Adrenal gland (tissue), 12 donors: ENCODE data around the gene C1orf50. TPM values are rescaled to one million over a fixed set of nuclear protein-coding genes. Genes with fewer than 3 reads are reported as not detected.
"Not testable (repeated sequence)": the region's sequence is repeated elsewhere in the genome, so short reads cannot be mapped to it uniquely, and the experiment has no call there.

ENCODE experiments used
- DNase-seq, 7 donors: peaks; one replicate each; pipeline ENCODE4 v3.0.0-alpha.2; 2019 to 2020
- H3K27ac ChIP-seq, 5 donors: fragments of 200-600 bp; sonication (generic) in 4 of 5; 1 replicate in 3 of 5; 2 replicates in 2 of 5; pipeline versions ENCODE4 v1.5.1 to v1.8.0; 2016 to 2020; ENCODE audit warnings: mild to moderate bottlenecking in 1 of 5
- H3K27me3 ChIP-seq: fragments of 200-600 bp; 2 replicates; pipeline ENCODE4 v1.8.0; 2021
- H3K36me3 ChIP-seq, 2 donors: fragments of 200-600 bp; replicated peaks in 1 of 2; 1 replicate in 1 of 2; 2 replicates in 1 of 2; pipeline versions ENCODE4 v1.5.1 to v1.8.0; 2018 to 2022
- H3K4me1 ChIP-seq, 2 donors: fragments of 200-600 bp; replicated peaks in 1 of 2; 1 replicate in 1 of 2; 2 replicates in 1 of 2; pipeline versions ENCODE4 v1.5.1 to v1.8.0; 2018 to 2021
- H3K4me3 ChIP-seq, 4 donors: fragments of 200-600 bp; sonication (generic) in 3 of 4; one replicate each; pipeline ENCODE4 v1.5.1; 2016 to 2018
- H3K9me3 ChIP-seq, 3 donors: fragments of 200-600 bp; sonication (generic) in 1 of 3; replicated peaks in 1 of 3; 1 replicate in 2 of 3; 2 replicates in 1 of 3; pipeline versions ENCODE4 v1.5.1 to v1.8.0; 2016 to 2021
- POLR2A ChIP-seq, 2 donors: fragments of 450-650 bp; IDR thresholded peaks; one replicate each; pipeline ENCODE4 v1.6.1; 2017; ENCODE audit warnings: antibody characterized with exemption in 2 of 2, mild to moderate bottlenecking in 2 of 2, moderate library complexity in 1 of 2
- WGBS, 4 donors: extraction: QIAGEN DNeasy Blood & Tissue Kit in 2 of 4; methylation state at CpG; one replicate each; pipeline versions ENCODE4 v1.1.5 to v1.1.7; 2013 to 2017; 5-methylcytosine and 5-hydroxymethylcytosine counted together
- intact Hi-C, 2 donors: fragments of 100-400 bp; cut with DNase I; formaldehyde crosslinking; loops; one replicate each; pipeline versions ENCODE4 v1.14.1 to v1.15.0; 2022 to 2023
- polyA plus RNA-seq, 3 donors: library from polyadenylated mRNA; stranded (reverse); fragments of 200-250 nt in 2 of 3; fragments of 350-450 nt in 1 of 3; fragmentation: Illumina TruSeq in 1 of 3; extraction: RNeasy Lipid Tissue Mini Kit (QIAGEN cat#74804) in 1 of 3; gene quantifications; one replicate each; pipeline ENCODE4 v1.2.3, GENCODE V29; 2013 to 2014
- total RNA-seq, 9 donors: library from RNA; depleted of rRNA in 4 of 9; stranded (reverse); fragments of >200 nt in 4 of 9; fragments of 120-200 nt in 1 of 9; fragmentation: NEBNext Ultra II Directional in 1 of 9; extraction: Animal tissue kit (Norgen Biotek cat#: 25700) in 1 of 9; gene quantifications; one replicate each; pipeline versions ENCODE4 v1.1.0 to v1.2.4, GENCODE V29; 2013 to 2023
- TF ChIP-seq, protein P1 (sequence below), 6 experiments: fragments of 450-650 bp in 4 of 6; fragments of 200-600 bp in 2 of 6; sonication (generic) in 1 of 6; IDR thresholded peaks; 1 replicate in 5 of 6; 2 replicates in 1 of 6; pipeline versions ENCODE4 v1.5.1 to v1.8.0; 2016 to 2021; ENCODE audit warnings: antibody characterized with exemption in 6 of 6, mild to moderate bottlenecking in 2 of 6, moderate library complexity in 1 of 6
- donor health status: healthy with polysubstance abuse.
- donor health status: Bipolar disorder and iron deficiency.
- donor health status: DM: yes; HTN: yes; CAD: no.
- donor health status: DM: no; HTN: no; CAD: no.
- donor health status: DM: no; HTN: no; CAD: no.
- donor health status: DM: yes; HTN: yes; CAD: no.

Gene C1orf50
- total and polyA plus RNA-seq, 12 donors: 2.2 to 13.5 (median 7.4) TPM

DNA sequence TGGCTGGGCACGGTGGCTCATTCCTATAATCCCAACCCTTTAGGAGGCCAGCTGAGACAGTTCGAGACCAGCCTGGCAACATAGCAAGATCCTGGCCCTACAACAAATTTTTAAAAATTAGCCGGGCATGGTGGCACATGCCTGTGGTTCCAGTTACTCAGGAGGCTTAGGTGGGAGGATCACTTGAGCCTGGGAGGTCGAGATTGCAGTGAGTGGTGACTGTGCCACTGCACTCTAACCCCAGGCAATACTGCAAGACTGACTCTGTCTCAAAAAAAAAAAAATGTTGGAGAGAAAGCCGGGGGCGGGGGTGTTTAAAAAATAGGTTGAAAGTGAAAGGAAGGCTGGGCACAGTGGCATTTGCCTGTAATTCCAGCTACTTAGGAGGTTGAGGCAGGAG lies 43.5 kb upstream of the C1orf50 start:
- no peak for TF ChIP-seq POLR2A (IDR thresholded peaks at IDR 0.05)
- TF ChIP-seq, protein P1, sequence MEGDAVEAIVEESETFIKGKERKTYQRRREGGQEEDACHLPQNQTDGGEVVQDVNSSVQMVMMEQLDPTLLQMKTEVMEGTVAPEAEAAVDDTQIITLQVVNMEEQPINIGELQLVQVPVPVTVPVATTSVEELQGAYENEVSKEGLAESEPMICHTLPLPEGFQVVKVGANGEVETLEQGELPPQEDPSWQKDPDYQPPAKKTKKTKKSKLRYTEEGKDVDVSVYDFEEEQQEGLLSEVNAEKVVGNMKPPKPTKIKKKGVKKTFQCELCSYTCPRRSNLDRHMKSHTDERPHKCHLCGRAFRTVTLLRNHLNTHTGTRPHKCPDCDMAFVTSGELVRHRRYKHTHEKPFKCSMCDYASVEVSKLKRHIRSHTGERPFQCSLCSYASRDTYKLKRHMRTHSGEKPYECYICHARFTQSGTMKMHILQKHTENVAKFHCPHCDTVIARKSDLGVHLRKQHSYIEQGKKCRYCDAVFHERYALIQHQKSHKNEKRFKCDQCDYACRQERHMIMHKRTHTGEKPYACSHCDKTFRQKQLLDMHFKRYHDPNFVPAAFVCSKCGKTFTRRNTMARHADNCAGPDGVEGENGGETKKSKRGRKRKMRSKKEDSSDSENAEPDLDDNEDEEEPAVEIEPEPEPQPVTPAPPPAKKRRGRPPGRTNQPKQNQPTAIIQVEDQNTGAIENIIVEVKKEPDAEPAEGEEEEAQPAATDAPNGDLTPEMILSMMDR (IDR thresholded peaks at IDR 0.05): no peak
- 86 to 94% (median 88%) methylated on average over 6 of the region's 6 CpGs for WGBS, 4 donors
- H3K4me3 ChIP-seq: no peak overlapping the region
- H3K36me3 ChIP-seq: no peaks in the 10 kb centered on the region
- no peak overlapping the region for H3K27ac ChIP-seq
- no peaks in the 10 kb centered on the region for H3K27me3 ChIP-seq
- no peak for DNase-seq
- no peaks in the 10 kb centered on the region for H3K9me3 ChIP-seq
- H3K4me1 ChIP-seq: no peaks in the 10 kb centered on the region
- intact Hi-C loops: no loop called here

DNA sequence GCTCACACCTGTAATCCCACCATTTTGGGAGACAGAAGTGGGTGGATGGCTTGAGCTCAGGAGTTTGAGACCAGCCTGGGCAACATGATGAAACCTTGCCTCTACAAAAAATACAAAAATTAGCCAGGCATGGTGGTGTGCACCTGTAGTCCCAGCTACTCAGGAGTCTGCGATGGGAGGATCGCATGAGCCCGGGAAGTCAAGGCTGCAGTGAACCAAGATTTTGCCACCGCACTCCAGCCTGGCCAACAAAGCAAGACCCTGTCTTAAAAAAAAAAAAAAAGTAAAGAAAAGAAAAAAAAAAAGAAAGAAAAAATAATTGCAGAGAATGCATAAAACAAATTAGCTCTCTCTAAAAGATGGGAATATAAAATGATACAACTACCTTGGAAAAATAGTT lies 41.2 kb upstream of the C1orf50 start:
- WGBS, 4 donors: 96 to 98% (median 97%) methylated on average over 4 of the region's 4 CpGs
- H3K4me3 ChIP-seq, H3K27me3 ChIP-seq, intact Hi-C loops, H3K36me3 ChIP-seq, H3K27ac ChIP-seq, H3K9me3 ChIP-seq, H3K4me1 ChIP-seq, DNase-seq: not testable (repeated sequence)

DNA sequence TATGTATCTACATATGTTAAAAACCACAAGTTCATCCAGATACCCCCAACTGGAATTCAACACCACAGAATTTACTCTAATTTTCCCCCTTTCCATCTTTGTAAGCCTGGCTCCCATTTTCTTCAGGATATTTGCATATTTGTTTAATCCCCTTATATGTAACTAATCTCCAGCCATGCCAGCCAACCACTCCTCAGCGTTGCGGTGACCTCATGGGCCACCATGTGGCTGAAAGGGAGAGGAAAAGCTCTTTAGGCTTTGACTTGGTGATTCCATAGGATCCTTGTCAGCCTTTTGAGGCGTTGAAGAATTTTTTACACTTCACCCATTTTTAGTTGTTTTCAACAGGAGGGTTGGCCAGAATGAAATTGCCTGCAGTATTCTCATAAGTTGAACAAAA lies 37.0 kb upstream of the C1orf50 start:
- no peak for DNase-seq
- H3K27me3 ChIP-seq: no peaks in the 10 kb centered on the region
- H3K36me3 ChIP-seq: no peaks in the 10 kb centered on the region
- intact Hi-C loops: no loop called here
- WGBS, 4 donors: 89 to 95% (median 94%) methylated on average over 3 of the region's 3 CpGs
- H3K4me1 ChIP-seq: no peaks in the 10 kb centered on the region
- no peaks in the 10 kb centered on the region for H3K9me3 ChIP-seq
- no peak overlapping the region for H3K4me3 ChIP-seq
- no peak overlapping the region for H3K27ac ChIP-seq
- TF ChIP-seq, protein P1 (IDR thresholded peaks at IDR 0.05): no peak
- no peak for TF ChIP-seq POLR2A (IDR thresholded peaks at IDR 0.05)

DNA sequence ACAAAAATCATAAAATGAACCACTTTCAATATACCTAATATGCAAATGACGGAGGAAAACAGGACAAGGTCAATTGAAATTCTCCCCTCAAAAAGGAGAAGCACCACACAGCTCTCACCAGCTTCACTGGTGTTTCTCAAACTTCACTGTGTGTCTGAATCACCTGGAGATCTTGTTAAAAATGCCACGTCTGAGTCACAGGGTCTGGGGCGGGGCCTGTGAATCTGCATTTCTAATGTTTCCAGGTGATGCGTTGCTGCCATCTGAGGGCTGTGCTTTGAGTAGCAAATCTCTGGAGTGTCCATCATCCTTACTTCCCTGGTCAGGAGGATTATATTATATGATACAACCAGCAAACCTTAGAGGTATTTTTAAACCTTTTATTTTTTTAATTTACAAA lies 36.1 kb upstream of the C1orf50 start:
- no peak overlapping the region for H3K4me3 ChIP-seq
- H3K27me3 ChIP-seq: no peaks in the 10 kb centered on the region
- DNase-seq: no peak
- no peaks in the 10 kb centered on the region for H3K9me3 ChIP-seq
- H3K4me1 ChIP-seq: no peaks in the 10 kb centered on the region
- no peaks in the 10 kb centered on the region for H3K36me3 ChIP-seq
- TF ChIP-seq, protein P1 (IDR thresholded peaks at IDR 0.05): no peak
- TF ChIP-seq POLR2A (IDR thresholded peaks at IDR 0.05): no peak
- 57 to 59% (median 57%) methylated on average over 4 of the region's 4 CpGs for WGBS, 4 donors
- intact Hi-C loops: no loop called here
- H3K27ac ChIP-seq: no peak overlapping the region

DNA sequence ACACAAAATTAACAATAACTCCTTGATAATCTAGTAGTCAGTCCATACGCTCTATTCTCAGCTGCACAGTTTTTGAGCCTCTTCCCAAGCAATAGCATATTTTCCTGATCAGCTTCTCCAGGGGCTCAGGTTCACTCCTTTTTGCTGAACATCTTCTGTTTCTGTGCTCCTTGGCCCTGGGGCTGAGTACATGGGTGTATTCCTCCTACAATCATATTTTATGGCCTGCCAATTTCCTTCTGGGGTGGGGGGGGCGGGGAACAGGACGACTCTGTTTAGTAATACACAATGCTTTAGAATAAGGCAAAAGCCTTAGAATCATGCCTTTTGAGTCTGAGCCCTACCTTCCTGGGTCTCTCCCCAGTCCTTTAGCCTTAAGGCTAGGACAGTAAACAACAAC lies 35.5 kb upstream of the C1orf50 start:
- Histone ChIP-seq H3K9me3 (no peaks in the 10 kb centered on the region), H3K4me1 (no peaks in the 10 kb centered on the region), H3K36me3 (no peaks in the 10 kb centered on the region), H3K27ac (no peak overlapping the region), H3K27me3 (no peaks in the 10 kb centered on the region), H3K4me3 (no peak overlapping the region)
- TF ChIP-seq POLR2A (IDR thresholded peaks at IDR 0.05): no peak
- TF ChIP-seq, protein P1 (IDR thresholded peaks at IDR 0.05): no peak
- DNase-seq: no peak
- WGBS, 4 donors: 65 to 88% (median 78%) methylated on average over 3 of the region's 3 CpGs
- intact Hi-C loops: no loop called here
